Activated T-cell treated with anti-CD3 and anti-CD28 coated beads for 24 hours (primary cell): ENCODE data around the gene MAP9.
"Not testable (repeated sequence)": the region's sequence is repeated elsewhere in the genome, so short reads cannot be mapped to it uniquely, and the experiment has no call there.

Source experiments
- DNase-seq: peaks from one replicate; pipeline ENCODE4 v3.0.0-alpha.2; 2020; ENCODE audit warnings: low read depth

MAP9 gene

GRCh38 chr4:155342142-155342541, 34.6 kb downstream of the MAP9 start:
- DNase-seq: no peak

- no peak for DNase-seq
These were observed 36.8 kb downstream of the MAP9 start for GRCh38 chr4:155339999-155340398.

GRCh38 chr4:155339588-155339987, 37.2 kb downstream of the MAP9 start:
- no peak for DNase-seq

- no peak for DNase-seq
These were observed 38.6 kb downstream of the MAP9 start for GRCh38 chr4:155338196-155338595.

GRCh38 chr4:155336242-155336641, 40.5 kb downstream of the MAP9 start:
- no peak for DNase-seq

- DNase-seq: no peak
These were observed 45.3 kb downstream of the MAP9 start for GRCh38 chr4:155331478-155331877.

GRCh38 chr4:155322782-155323181, 54.0 kb downstream of the MAP9 start:
- no peak for DNase-seq

- DNase-seq: no peak
These were observed 55.8 kb downstream of the MAP9 start for GRCh38 chr4:155321006-155321405.

- no peak for DNase-seq
These were observed 57.2 kb downstream of the MAP9 start for GRCh38 chr4:155319516-155319915.

- not testable (repeated sequence) for DNase-seq
These were observed 64.7 kb downstream of the MAP9 start for GRCh38 chr4:155312027-155312426.

GRCh38 chr4:155307731-155308277, 69.0 kb downstream of the MAP9 start:
- DNase-seq: no peak

- DNase-seq: no peak
These were observed 71.1 kb downstream of the MAP9 start for GRCh38 chr4:155305619-155306018.

- no peak for DNase-seq
These were observed 72.4 kb downstream of the MAP9 start for GRCh38 chr4:155304375-155304774.

GRCh38 chr4:155299103-155299502, 77.7 kb downstream of the MAP9 start:
- DNase-seq: no peak
